ENCODE data around the gene ABCA7. TPM values are rescaled to one million over a fixed set of nuclear protein-coding genes. Genes with fewer than 3 reads are reported as not detected.

The ABCA7 gene
- total and polyA plus RNA-seq, 2 experiments from 2014 or later, result 17.8 to 26.8 TPM

- Histone ChIP-seq H3K36me3 (replicated peaks; ENCODE audit: insufficient read depth, low read depth) (no peaks in the 10 kb centered on the region), H3K4me3 (no peak overlapping the region), H3K4me2 (no peak overlapping the region), H4K20me1 (ENCODE audit: insufficient read depth, poor library complexity, severe bottlenecking) (no peaks in the 10 kb centered on the region), H3K9me2 (replicated peaks; ENCODE audit: insufficient read depth) (no peaks in the 10 kb centered on the region), H2AFZ (no peak overlapping the region), H3K27me3 (no peaks in the 10 kb centered on the region), H3K9me3 (ENCODE audit: low read depth) (no peaks in the 10 kb centered on the region), H3K4me1 (ENCODE audit: insufficient read depth) (no peaks in the 10 kb centered on the region), H3K79me2 (no peaks in the 10 kb centered on the region), H3K27ac (no peak overlapping the region)
- no peak for TF ChIP-seq CTCF (IDR thresholded peaks at IDR 0.05; ENCODE audit: poor library complexity)
- TF ChIP-seq EZH2 (IDR thresholded peaks at IDR 0.05; ENCODE audit: borderline replicate concordance), result no peak
- TF ChIP-seq EZH2phosphoT487 (IDR thresholded peaks at IDR 0.05; ENCODE audit: low read depth, severe bottlenecking, unreplicated experiment), result no peak
- 83% methylated on average over 1 of the region's 5 CpGs for WGBS (ENCODE audit: low lambda C conversion rate, missing lambda C conversion rate)
- no peak for DNase-seq (ENCODE audit: low spot score)
Observed at GRCh38 chr19:1052349-1052975, 12.6 kb downstream of the ABCA7 start.

- H3K4me2 ChIP-seq, result no peak overlapping the region
- no peak overlapping the region for H2AFZ ChIP-seq
- TF ChIP-seq CTCF (IDR thresholded peaks at IDR 0.05; ENCODE audit: poor library complexity) (no peak), EZH2phosphoT487 (IDR thresholded peaks at IDR 0.05; ENCODE audit: low read depth, severe bottlenecking, unreplicated experiment) (no peak), EZH2 (IDR thresholded peaks at IDR 0.05; ENCODE audit: borderline replicate concordance) (no peak)
- H3K36me3 ChIP-seq (replicated peaks; ENCODE audit: insufficient read depth, low read depth), result no peaks in the 10 kb centered on the region
- H4K20me1 ChIP-seq (ENCODE audit: insufficient read depth, poor library complexity, severe bottlenecking), result no peaks in the 10 kb centered on the region
- H3K9me2 ChIP-seq (replicated peaks; ENCODE audit: insufficient read depth), result no peaks in the 10 kb centered on the region
- H3K4me3 ChIP-seq, result no peak overlapping the region
- H3K4me1 ChIP-seq (ENCODE audit: insufficient read depth), result no peaks in the 10 kb centered on the region
- H3K79me2 ChIP-seq, result no peaks in the 10 kb centered on the region
- DNase-seq (ENCODE audit: low spot score), result no peak
- no peak overlapping the region for H3K27ac ChIP-seq
- no peaks in the 10 kb centered on the region for H3K27me3 ChIP-seq
- H3K9me3 ChIP-seq (ENCODE audit: low read depth), result peaks cover 4% of the 10 kb centered on the region
- 95% methylated on average over 31 of the region's 31 CpGs for WGBS (ENCODE audit: low lambda C conversion rate, missing lambda C conversion rate)
Observed at GRCh38 chr19:1053176-1054101, 13.5 kb downstream of the ABCA7 start.

- H3K9me3 ChIP-seq (ENCODE audit: low read depth), result peaks cover 4% of the 10 kb centered on the region
- DNase-seq (ENCODE audit: low spot score), result no peak
- TF ChIP-seq EZH2 (IDR thresholded peaks at IDR 0.05; ENCODE audit: borderline replicate concordance), result no peak
- TF ChIP-seq EZH2phosphoT487 (IDR thresholded peaks at IDR 0.05; ENCODE audit: low read depth, severe bottlenecking, unreplicated experiment), result no peak
- TF ChIP-seq CTCF (IDR thresholded peaks at IDR 0.05; ENCODE audit: poor library complexity), result no peak
Observed at GRCh38 chr19:1054102-1055027, 14.5 kb downstream of the ABCA7 start.

More at GRCh38 chr19:1054102-1055027, 14.5 kb downstream of the ABCA7 start:
- Histone ChIP-seq H2AFZ (no peak overlapping the region), H3K27me3 (no peaks in the 10 kb centered on the region), H3K36me3 (replicated peaks; ENCODE audit: insufficient read depth, low read depth) (no peaks in the 10 kb centered on the region), H3K4me2 (no peak overlapping the region), H4K20me1 (ENCODE audit: insufficient read depth, poor library complexity, severe bottlenecking) (no peaks in the 10 kb centered on the region), H3K79me2 (no peaks in the 10 kb centered on the region), H3K4me1 (ENCODE audit: insufficient read depth) (no peaks in the 10 kb centered on the region), H3K9me2 (replicated peaks; ENCODE audit: insufficient read depth) (no peaks in the 10 kb centered on the region), H3K4me3 (no peak overlapping the region), H3K27ac (no peak overlapping the region)
- 95% methylated on average over 28 of the region's 28 CpGs for WGBS (ENCODE audit: low lambda C conversion rate, missing lambda C conversion rate)

Data from hepatocyte (in vitro differentiated cells).